Measurements from ENCODE around the gene LMX1B.

- no peak for TF ChIP-seq CTCF (IDR thresholded peaks at IDR 0.05; ENCODE audit: insufficient read depth, low read length)
- TF ChIP-seq REST (IDR thresholded peaks at IDR 0.05; ENCODE audit: insufficient replicate concordance, low read depth) = no peak
Observed at GRCh38 chr9:126584611-126585010, 29.1 kb upstream of the LMX1B start.
